ENCODE results near the gene ASCL2.
"Not testable (repeated sequence)": the region's sequence is repeated elsewhere in the genome, so short reads cannot be mapped to it uniquely, and the experiment has no call there.

Gene ASCL2

DNA sequence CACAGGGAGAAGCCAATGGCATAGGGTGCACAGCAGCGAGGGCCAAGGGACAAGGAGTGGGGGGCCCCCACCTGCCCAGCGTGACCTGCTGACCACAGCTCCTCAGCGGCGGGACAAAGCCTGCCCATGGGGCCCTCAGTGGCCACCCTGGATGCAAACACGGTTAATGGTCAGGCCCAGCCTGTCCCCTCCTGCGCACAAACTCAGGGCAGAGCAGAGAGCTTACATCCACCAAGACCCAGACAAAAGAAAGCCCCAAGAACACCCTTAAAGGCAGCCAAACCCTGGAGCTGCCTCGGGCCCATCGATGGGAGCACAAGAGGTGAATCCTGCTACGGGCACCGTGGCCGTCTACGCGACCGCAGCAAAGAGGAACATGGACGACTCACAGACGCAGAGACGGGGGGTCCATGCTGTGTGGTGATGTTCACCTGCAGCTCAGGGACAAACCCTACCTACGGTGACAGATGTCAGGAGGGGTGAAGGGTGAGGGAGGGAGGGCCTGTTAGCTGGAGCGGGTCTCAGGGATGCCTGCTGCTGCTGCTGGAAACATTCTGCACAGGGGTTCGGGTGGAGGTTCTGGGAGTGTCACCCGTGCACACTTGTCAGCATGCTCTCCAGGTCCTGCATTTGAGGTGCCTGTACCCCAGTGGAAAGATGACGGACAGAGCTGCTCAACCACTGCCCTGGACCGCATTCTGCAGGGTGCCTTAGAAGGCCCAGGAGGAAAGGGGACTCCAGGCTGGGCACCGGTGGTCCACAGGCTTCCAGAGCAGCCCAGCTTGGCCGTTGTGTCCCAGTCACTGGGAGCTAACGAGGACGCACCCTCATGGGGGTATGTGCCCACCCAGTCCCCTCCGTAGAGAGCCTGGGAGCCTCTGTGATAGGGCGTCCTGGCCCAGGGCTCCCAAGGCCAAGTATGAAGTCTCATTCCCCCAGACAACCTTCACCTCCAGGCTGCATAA lies 11.6 kb downstream of the ASCL2 start:
- DNase-seq, result no peak

DNA sequence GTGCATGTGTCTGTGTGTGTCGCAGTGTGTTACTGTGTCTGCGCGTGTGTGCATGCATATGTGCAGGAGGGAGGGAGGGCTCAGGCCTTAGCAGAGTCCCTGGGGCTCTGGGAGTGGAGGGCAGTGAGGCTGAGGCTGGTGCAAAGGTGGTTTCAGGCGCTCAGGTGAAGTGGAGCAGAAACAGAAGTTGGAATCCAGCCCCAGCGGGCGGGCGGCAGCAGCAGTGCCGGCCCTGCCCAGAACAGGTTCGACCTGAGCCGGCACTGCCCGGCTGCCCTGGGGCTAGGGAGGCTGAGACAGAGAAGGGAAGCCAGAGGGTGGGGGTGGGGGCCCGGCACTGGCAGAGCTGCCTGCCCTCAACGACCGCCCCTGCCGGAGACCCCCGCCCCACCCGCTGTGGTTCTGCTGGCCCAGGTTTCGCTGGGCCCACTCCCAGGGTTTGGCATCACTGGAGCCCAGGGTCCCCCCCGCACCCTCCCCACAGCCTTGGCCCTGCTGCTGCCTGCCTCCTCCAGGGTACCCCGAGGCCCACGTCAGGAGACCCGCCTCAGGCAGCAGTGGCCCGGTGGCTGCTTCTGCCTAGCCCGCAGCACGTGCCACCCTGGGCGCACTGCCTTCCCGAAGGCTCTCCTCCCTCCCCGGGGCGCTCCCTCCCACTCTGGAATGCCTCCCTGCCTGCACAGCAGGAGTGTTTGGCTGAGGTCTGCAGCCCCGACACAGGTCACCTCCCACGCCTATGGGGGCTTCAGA lies 13.3 kb downstream of the ASCL2 start:
- no peak for DNase-seq

DNA sequence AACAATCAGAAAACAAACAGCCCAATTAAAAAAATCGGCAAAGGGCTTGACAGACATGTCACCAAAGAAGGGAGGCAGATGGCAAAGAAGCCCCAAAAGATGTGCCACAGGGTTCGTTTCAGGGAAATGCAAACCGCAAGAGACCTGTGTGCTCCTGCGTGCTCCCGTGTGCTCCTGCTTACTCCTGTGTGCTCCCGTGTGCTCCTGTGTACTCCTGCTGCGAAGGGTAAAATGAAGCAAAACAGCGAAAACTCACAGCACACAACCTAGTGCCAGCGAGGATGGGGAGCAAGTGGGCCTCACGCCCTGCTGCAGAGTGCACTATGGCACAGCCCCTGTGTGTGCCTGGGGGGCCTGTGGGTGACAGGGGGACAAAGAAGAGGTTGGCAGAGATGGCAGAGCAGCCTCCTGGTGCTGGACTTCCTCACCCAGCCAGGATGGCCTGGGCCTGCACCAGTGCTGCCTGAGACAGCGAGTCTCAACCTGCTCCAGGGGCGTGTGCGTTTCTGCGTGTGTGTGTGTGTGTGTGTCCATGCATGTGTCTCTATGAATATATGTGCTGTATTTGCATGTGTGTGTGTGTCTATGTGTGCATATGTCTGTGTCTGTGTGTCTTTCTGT lies 14.0 kb downstream of the ASCL2 start:
- no peak for DNase-seq

DNA sequence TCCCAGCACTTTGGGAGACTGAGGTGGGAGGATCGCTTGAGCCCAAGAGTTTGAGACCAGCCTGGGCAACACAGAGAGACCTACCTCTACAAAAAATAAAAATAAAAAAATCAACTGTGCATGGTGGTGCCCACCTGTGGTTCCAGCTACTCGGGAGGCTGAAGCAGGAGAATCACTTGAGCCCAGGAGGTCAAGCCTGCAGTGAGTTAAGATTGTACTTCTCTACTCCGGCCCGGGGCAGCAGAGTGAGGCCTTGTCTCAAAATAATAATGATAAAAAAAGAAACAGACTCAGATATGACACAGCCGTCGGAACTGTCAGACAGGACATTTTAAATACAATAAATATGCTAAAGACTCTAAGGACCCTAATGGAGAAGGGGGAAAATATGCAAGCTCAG lies 18.4 kb downstream of the ASCL2 start:
- DNase-seq, result no peak

DNA sequence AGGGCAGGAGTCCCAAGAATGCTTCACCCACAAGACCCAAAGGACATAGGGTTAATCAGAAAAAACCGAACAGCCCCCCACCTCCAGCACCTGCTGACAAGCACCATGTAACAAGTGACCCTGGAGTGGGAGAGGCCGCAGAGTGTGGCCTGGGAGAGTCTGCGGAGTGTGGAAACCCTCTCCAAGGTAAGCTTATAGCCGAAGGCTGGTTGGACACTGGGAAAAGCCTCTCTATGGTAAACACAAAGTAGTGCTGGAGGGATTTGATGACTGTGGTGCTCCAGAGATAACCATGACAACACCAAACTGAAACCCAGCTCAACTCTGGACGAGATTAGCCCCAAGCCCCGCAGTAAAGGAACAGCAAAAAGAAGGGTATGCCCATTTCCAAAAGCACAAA lies 19.2 kb downstream of the ASCL2 start:
- no peak for DNase-seq

DNA sequence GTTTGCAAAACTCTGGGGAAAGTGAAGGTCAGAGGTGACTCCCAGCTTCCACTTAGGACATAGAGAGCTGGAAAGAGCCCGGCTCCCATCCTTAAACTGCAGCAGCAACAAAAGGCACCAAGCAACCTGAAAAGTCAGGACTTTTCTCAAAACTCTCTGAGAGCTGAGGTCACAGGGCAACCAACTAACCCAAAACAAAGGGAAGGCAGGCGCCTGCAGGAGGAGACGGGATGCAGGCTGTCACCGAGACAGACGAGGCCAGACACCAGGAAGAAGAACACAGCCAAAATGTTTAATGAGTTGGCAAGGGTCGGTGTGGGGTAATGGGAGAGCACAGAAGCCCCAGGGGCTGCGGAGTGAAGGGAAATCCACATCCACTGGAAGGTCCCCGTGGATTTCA lies 19.9 kb downstream of the ASCL2 start:
- no peak for DNase-seq

DNA sequence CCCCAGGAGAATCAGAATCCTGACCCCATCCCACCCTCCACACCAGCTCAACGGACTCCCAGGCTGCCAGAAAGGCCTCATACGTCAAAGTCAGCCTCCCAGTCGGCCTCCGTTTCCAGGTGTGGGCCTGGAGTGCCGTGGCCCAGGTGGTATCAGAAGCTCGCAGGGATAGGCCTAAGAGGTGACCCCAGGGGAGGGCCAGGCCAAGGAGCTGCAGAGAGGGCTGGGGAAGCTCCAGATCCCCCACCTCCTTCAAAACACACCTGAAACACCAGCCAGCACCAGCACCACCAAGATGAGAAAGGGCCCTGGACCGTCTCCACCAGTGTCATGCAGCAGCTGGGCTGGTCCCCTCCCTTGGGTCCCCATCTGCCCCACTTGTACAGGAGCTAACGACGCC lies 20.3 kb downstream of the ASCL2 start:
- DNase-seq, result no peak

DNA sequence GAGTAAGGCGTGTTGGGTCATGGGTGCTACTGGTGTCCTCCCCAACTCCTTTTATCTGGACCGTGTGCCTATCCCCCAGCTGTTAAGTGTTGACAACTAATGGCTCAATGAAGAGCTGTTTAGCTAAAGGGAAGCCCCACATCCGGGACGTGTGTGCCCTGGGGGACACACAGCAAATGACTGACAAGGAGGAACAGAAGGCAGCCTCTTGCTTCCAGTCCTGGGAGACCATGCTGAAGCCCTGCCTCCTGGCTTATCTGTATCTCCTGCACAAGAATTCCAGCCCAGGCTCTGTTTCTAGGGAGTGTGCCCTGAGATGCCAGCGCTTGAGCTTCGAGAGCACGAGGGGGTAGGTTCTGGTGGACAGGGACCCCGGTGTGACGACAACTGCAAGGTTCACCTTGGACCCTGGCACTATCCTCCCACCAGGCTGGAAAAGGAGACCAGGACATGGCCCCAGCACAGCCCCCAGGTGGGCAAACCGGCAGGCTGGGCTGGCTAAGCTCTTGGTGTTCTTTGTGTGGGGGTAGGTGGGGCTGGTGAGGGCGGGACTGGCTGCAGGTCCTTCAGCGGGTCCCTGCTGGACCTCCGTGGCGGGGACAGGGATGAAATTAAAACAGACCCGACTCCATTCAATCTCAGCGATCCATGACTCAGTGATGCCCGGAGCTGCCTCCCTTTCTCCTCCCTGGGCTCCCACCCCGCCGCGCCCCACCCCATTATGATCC lies 21.0 kb downstream of the ASCL2 start:
- DNase-seq, result no peak

DNA sequence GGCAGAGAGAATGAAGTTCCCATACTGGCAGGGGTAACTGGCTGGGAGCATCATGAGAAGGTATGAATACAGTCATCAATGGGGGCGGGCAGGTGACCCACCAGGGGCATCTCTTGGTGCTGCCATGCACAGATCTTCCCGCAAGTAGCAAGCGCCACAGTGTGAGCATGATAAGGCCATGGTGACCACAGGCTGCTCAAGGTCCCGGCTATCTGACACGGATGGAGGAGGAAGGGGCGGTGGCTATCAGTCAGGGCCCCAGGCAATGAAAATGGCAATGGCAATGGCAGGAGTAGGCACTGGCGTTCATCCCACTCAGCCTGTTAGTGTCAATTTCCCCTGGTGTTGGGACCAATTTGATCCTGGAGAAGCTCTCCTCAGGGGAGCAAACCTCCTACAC lies 21.6 kb downstream of the ASCL2 start:
- no peak for DNase-seq

DNA sequence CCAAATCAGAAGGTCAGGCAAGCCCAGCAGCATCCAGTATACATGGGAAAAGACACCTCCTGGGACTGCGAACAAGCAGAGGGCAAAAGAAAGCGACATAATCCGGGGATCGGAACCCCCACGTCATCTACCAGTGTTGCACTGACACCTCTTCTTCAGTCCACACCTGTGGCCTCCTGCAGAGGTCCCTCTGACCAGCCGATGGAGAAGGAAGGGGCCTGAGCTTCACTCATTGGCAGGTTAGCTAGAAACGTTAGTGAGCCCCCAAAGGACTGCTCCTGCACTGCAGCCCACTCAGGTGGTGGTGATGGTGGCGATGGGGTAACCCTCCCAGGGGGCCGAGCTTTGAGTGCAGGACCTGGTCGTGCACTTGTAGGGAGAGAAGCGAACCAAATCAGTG lies 22.1 kb downstream of the ASCL2 start:
- no peak for DNase-seq

DNA sequence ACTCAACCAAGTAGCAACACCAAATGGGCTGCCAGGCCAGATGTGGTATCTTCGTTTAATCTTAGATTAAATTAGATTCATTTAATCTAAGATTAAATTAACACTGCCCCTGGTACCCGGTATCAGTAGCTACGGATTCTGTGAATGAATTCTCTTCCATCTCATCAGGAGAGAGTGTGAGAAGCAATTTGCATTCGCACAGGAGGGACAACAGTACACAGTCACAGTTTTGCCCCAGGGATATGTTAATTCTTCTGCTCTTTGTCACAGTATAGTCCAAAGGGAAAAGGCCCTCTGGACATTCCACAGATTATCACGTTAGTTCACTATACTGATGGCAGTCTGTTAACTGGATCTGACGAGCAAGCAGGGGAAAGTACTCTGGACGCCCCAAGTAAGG lies 22.9 kb downstream of the ASCL2 start:
- no peak for DNase-seq

DNA sequence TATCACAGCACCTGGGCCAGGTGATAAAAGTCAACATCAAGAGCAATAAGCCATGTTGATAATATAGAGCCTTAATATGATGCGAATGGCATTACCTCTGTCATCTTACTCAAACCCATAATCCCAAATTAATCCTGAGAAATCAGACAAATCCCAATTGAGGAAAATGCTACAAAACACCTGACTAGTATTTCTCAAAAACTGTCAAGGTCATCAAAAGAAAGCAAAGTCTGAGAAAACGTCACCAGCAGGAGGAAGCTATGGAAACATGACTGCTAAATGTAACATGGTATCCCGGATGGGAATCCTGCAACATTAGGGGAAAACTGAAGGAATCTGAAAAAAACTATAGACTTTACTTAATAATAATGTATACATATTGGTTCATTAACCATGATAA lies 29.6 kb downstream of the ASCL2 start:
- DNase-seq, result no peak

DNA sequence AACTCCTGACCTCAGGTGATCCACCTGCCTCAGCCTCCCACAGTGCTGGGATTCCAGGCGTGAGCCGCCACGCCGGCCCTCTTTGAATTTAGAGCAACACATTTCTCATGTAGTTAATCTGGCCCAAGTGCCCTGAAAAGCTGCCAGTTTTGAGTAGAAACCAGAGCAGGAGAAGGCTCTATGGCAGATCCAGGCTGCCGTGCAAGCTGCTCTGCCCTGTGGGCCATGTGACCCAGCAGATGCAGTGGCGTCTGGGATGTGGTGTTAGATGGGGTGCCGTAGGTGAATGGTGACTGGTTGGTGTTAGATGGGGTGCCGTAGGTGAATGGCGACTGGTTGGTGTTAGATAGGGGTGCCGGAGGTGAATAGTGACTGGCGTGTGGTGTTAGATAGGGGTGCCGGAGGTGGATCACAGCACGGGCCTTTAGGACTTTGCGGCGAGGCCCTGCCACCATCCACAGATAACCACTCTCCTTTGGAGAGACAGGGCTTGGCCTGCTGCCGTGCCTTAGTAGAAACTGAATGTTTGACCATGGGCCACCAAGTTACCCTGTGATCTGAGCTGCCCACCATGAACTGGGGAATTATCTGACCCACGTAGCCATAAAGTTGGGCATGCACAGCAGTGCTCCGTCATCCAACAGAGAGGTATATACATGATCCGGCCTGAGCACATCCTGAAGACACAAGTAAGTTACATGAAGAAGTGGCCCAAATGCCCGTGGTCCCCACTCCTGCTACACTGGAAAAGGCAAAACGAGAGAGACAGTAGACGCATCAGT lies 32.7 kb downstream of the ASCL2 start:
- no peak for DNase-seq

DNA sequence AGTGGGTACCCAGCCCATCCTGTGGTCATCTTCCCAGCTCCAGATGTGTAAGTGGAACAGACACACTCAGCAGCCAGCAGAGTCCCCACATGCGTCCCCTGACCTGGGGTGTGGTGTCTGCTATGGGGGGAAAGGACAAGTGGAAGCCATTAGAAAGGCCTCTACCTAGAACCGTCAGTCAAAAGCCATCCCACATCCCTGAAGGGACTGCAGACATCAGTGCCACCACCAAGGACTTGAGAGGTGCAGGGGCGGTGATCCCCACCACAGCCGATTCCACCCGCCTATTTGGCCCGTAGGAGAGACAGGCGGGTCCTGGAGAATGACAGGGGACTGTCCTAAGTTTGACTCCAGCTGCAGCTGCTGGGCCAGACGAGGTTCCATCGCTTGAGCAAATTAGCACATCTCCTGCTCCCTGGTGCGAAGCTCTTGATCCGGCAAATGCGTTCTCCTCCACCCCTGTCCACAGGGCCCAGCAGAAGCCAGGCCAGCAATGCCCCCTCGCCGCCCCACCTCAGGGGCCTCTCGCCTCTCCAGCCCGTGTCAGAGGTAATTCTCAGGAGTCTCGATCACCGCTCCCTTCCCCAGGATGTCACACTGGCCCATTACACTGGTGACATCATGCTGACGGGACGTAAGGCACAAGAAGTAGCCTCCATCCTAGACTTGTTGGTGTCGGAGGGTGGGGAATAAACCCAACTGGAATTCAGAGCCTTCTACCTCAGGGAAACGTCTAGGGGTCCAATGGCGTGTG lies 33.8 kb downstream of the ASCL2 start:
- DNase-seq, result not testable (repeated sequence)

DNA sequence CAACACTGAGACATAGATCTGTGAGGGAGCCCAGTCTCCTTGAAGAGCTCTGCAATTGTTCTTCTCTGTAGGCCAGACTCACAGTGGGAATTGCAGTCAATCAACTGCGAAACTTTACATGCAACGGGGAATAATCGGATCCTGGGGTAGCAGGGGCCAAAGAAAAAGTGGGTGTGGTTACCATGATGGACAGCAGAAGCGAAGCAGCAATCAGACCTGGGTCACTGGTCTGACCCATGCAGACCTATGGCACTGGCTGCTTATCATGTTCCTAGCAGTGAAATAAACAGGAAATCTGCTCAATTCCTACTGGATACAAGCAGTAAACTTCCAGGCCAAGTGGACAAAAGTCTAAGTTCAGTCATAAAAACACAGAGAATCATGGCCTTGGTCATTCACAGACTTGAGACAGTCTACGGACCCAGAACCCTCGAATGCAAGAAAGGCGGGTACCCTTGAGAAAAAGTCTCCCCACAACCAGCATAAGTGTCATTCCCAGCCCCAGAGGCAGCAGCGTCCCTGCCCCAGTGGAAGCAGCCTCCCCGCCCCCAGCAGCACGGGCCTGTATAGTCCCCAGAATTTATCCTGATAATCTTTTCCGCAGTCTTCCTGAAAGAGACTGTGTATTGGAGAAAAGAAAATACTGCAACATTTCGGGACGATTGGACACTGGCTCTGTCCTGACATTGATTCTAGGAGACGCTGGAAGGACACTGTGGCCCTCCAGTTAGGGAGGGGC lies 34.6 kb downstream of the ASCL2 start:
- no peak for DNase-seq

DNA sequence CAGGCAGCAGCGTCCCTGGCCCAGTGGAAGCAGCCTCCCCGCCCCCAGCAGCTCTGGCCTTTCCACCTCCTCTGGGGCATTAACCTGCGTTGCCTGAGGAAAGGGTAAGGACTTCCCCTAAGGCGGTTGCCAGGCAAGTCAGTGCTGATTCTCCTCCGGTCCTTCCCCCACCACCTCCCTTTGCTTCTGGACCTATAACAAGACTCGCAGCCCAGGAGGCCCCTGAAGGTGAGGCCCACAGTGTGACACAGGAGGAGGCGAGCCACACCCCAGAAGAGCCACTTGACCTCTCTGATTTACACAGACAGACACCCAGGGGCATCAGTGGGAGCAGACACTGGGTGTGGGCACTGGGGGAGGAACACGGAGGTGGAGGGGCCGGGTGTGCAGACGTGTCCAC lies 35.4 kb downstream of the ASCL2 start:
- DNase-seq, result no peak

DNA sequence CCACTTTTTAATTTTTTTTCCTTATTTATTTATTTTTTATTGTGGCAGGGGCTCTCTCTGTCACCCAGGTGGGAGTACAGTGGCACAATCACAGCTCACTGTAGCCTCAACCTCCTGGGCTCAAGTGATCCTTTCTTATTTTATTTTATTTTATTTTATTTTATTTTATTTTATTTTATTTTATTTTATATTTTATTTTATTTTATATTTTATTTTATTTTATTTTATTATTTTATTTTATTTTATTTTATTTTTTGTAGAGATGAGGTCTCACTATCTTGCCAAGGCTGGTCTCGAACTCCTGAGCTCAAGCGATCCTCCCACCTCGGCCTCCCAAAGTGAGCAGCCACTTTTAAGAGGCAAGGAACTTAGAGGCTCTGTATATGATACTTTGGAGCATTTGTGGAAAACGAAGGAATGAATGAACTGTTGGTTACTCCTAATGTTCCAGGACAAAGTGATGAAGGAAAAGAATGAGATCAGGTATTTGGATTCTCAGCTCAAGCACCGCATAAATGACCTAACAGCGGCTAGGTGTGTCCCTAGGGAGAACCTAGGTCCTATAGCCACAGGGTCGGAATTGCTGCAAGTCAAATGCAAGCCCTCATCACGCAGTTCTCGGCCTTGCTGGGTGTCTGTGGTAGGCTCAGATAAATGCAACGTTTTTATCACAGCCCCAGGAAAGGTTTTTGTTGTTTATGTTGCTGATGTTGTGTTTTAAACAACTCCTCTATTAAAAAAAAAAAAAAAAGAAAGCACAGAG lies 36.5 kb downstream of the ASCL2 start:
- no peak for DNase-seq

DNA sequence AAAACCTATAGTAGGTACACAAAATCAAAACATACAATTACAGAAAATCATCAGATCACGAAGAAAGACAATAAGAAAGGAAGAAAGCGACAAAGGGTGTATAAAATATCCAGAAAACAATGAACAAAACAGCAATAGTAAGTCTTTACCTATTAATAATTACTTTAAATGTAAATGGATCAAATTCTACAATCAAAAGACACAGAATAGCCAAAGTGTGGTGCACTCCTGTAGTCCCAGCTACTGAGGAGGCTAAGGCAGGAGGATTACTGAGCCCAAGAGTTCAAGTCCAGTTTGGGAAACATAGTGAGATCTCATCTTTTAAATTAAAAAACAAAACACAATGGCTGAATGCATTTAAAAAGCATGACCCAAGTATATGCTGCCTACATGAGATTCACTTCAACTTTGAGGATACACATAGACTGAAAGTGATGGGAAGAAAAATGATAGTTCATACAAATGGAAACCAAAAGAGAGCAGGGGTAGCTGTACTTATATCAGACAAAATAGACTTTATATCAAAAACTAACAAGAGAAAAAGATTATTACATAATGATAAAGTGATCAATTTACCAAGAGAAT lies 40.6 kb downstream of the ASCL2 start:
- DNase-seq, result no peak

DNA sequence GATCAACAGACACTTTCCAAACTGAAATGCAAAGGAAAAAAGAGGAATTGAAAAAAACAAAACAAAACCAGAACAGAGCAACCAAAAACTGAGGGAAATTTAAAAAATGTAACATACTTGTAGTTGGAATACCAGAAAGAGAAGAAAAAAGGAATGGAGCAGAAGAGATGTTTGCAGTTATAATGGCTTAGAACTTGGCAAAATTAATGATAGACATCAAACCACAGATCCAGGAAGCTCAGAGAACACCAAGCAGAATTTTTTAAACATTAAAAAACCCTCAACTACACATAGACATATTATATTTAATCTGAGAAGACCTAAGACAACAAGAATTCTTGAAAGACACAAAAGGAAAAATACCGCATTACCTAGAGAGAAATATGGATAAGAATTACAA lies 46.1 kb downstream of the ASCL2 start:
- DNase-seq, result no peak

All from activated gamma-delta T cell treated with Interleukin-2 at 50 U/mL for 16 hours (primary cell).